Aorta (tissue), 5 donors: ENCODE results near the gene SPRED2. TPM values are rescaled to one million over a fixed set of nuclear protein-coding genes. Genes with fewer than 3 reads are reported as not detected.
A peak's percentile ranks its signal among the peaks of the same experiment; 100 is the strongest.

Source experiments
- ATAC-seq: fragments of 200-7000 bp; cut with Tn5 transposase; one replicate; pipeline ENCODE4 v1.9.1; 2022; ENCODE audit warnings: moderate library complexity; ENCODE audit not compliant: low FRiP score
- DNase-seq, 2 donors: peaks; one replicate each; pipeline ENCODE4 v3.0.0-alpha.2; 2020
- H3K27ac ChIP-seq, 2 donors: one replicate each; pipeline ENCODE4 v1.5.1; 2013; ENCODE audit warnings: low read length in 2 of 2, mild to moderate bottlenecking in 2 of 2, moderate library complexity in 2 of 2, control low read depth in 1 of 2, inconsistent platforms in 1 of 2, low read depth in 1 of 2
- H3K27me3 ChIP-seq, 2 donors: one replicate each; pipeline ENCODE4 v1.6.1; 2013; ENCODE audit warnings: control low read depth in 1 of 2, low read length in 1 of 2, mild to moderate bottlenecking in 1 of 2, moderate library complexity in 1 of 2; ENCODE audit not compliant: insufficient read depth in 2 of 2, control insufficient read depth in 1 of 2
- H3K36me3 ChIP-seq, 2 donors: one replicate each; pipeline ENCODE4 v1.6.1; 2013; ENCODE audit warnings: control low read depth in 1 of 2, low read length in 1 of 2, mild to moderate bottlenecking in 1 of 2; ENCODE audit not compliant: insufficient read depth in 2 of 2, control insufficient read depth in 1 of 2
- H3K4me1 ChIP-seq, 2 donors: one replicate each; pipeline ENCODE4 v1.6.1; 2013; ENCODE audit warnings: low read length in 2 of 2, control low read depth in 1 of 2, mild to moderate bottlenecking in 1 of 2, moderate library complexity in 1 of 2; ENCODE audit not compliant: insufficient read depth in 2 of 2, control insufficient read depth in 1 of 2
- H3K4me3 ChIP-seq, 2 donors: one replicate each; pipeline ENCODE4 v1.5.1; 2013; ENCODE audit warnings: low read length in 2 of 2, control low read depth in 1 of 2, mild to moderate bottlenecking in 1 of 2
- H3K9me3 ChIP-seq: one replicate; pipeline ENCODE4 v1.6.1; 2013; ENCODE audit warnings: mild to moderate bottlenecking, low read length; ENCODE audit not compliant: control insufficient read depth
- WGBS, 2 donors: extraction: QIAGEN DNeasy Blood & Tissue Kit; methylation state at CpG; one replicate each; pipeline ENCODE4 v1.1.7; 2013; 5-methylcytosine and 5-hydroxymethylcytosine counted together
- intact Hi-C, 2 donors: fragments of 100-400 bp; cut with DNase I; formaldehyde crosslinking; loops; one replicate each; pipeline versions ENCODE4 v1.14.2 to v1.15.0; 2022
- polyA plus RNA-seq, 2 donors: library from polyadenylated mRNA; stranded (reverse); fragments of 200-250 nt; gene quantifications; one replicate each; pipeline ENCODE4 v1.2.3, GENCODE V29; 2013
- total RNA-seq, 2 donors: library from RNA; stranded (reverse); fragmentation: NEBNext Ultra II Directional; extraction: Animal tissue kit (Norgen Biotek cat#: 25700); gene quantifications; one replicate each; pipeline ENCODE4 v1.2.1, GENCODE V29; 2021
- donor health status: healthy with polysubstance abuse.
- donor health status: Bipolar disorder and iron deficiency.
- donor health status: DM: no; HTN: no; CAD: no.
- donor health status: DM: no; HTN: no; CAD: no.
- donor health status: DM: yes; HTN: yes; CAD: no.

Gene SPRED2
- total and polyA plus RNA-seq, 4 donors, result 9.9 to 38.3 (median 28.1) TPM

GRCh38 chr2:65372619-65373018 lies 59.8 kb downstream of the SPRED2 start:
- Histone ChIP-seq H3K27ac (no peak overlapping the region), H3K4me3 (no peak overlapping the region), H3K4me1 (peaks cover under 1 to 8% of the 10 kb centered on the region in 2 donors), H3K27me3 (no peaks in the 10 kb centered on the region), H3K36me3 (no peaks in the 10 kb centered on the region), H3K9me3 (no peaks in the 10 kb centered on the region)
- WGBS, 2 donors, result 96 to 100% methylated on average over 1 of the region's 1 CpG
- intact Hi-C loops, result no loop called here
- DNase-seq (no peak), ATAC-seq (no peak)

GRCh38 chr2:65371074-65371434 lies 61.3 kb downstream of the SPRED2 start:
- no peak overlapping the region for H3K4me3 ChIP-seq
- intact Hi-C loops, result no loop called here
- DNase-seq, result no peak
- peaks cover 3 to 11% of the 10 kb centered on the region in 2 donors for H3K4me1 ChIP-seq
- no peaks in the 10 kb centered on the region for H3K9me3 ChIP-seq
- ATAC-seq, result no peak
- no peaks in the 10 kb centered on the region for H3K27me3 ChIP-seq
- WGBS, 2 donors, result 79 to 88% methylated on average over 4 of the region's 4 CpGs
- no peak overlapping the region for H3K27ac ChIP-seq
- no peaks in the 10 kb centered on the region for H3K36me3 ChIP-seq

GRCh38 chr2:65370387-65371073 lies 61.9 kb downstream of the SPRED2 start:
- WGBS, 2 donors, result 89 to 90% methylated on average over 5 of the region's 5 CpGs
- no peak for DNase-seq
- peak; percentile 12 for ATAC-seq
- H3K4me1 ChIP-seq, result peaks cover 3 to 11% of the 10 kb centered on the region in 2 donors
- H3K4me3 ChIP-seq, result no peak overlapping the region
- intact Hi-C loops, result no loop called here
- H3K9me3 ChIP-seq, result no peaks in the 10 kb centered on the region
- H3K36me3 ChIP-seq, result no peaks in the 10 kb centered on the region
- no peak overlapping the region for H3K27ac ChIP-seq
- H3K27me3 ChIP-seq, result no peaks in the 10 kb centered on the region

GRCh38 chr2:65369980-65370379 lies 62.4 kb downstream of the SPRED2 start:
- no peaks in the 10 kb centered on the region for H3K36me3 ChIP-seq
- WGBS, 2 donors, result 79 to 97% methylated on average over 4 of the region's 4 CpGs
- no peak overlapping the region for H3K4me3 ChIP-seq
- DNase-seq (no peak), ATAC-seq (no peak)
- peaks cover 3 to 11% of the 10 kb centered on the region in 2 donors for H3K4me1 ChIP-seq
- intact Hi-C loops, result no loop called here
- no peaks in the 10 kb centered on the region for H3K9me3 ChIP-seq
- H3K27ac ChIP-seq, result no peak overlapping the region
- H3K27me3 ChIP-seq, result no peaks in the 10 kb centered on the region

GRCh38 chr2:65369574-65369973 lies 62.8 kb downstream of the SPRED2 start:
- Histone ChIP-seq H3K36me3 (no peaks in the 10 kb centered on the region), H3K9me3 (no peaks in the 10 kb centered on the region), H3K27ac (no peak overlapping the region), H3K27me3 (no peaks in the 10 kb centered on the region), H3K4me1 (peaks cover 3 to 8% of the 10 kb centered on the region in 2 donors), H3K4me3 (no peak overlapping the region)
- intact Hi-C loops, result no loop called here
- 93 to 94% methylated on average over 2 of the region's 2 CpGs for WGBS, 2 donors
- no peak for ATAC-seq
- DNase-seq, result no peak

- Histone ChIP-seq H3K27ac (no peak overlapping the region), H3K9me3 (no peaks in the 10 kb centered on the region), H3K4me1 (peaks cover 3 to 6% of the 10 kb centered on the region in 2 donors), H3K27me3 (no peaks in the 10 kb centered on the region), H3K4me3 (no peak overlapping the region), H3K36me3 (no peaks in the 10 kb centered on the region)
- DNase-seq (no peak), ATAC-seq (no peak)
- 94 to 97% methylated on average over 1 of the region's 1 CpG for WGBS, 2 donors
- intact Hi-C loops, result no loop called here
Measured at GRCh38 chr2:65368468-65368867, 63.9 kb downstream of the SPRED2 start.

GRCh38 chr2:65367524-65367923 lies 64.9 kb downstream of the SPRED2 start:
- intact Hi-C loops, result no loop called here
- Histone ChIP-seq H3K4me3 (no peak overlapping the region), H3K27me3 (no peaks in the 10 kb centered on the region), H3K36me3 (no peaks in the 10 kb centered on the region), H3K9me3 (no peaks in the 10 kb centered on the region), H3K4me1 (peaks cover 3 to 6% of the 10 kb centered on the region in 2 donors), H3K27ac (peak overlapping the region in 1 of 2 donors; percentile 44)
- DNase-seq, result no peak
- ATAC-seq, result no peak
- WGBS, 2 donors, result 65 to 71% methylated on average over 4 of the region's 4 CpGs

GRCh38 chr2:65366595-65367125 lies 65.7 kb downstream of the SPRED2 start:
- no peak for DNase-seq
- Histone ChIP-seq H3K36me3 (no peaks in the 10 kb centered on the region), H3K27ac (no peak overlapping the region), H3K27me3 (no peaks in the 10 kb centered on the region), H3K9me3 (no peaks in the 10 kb centered on the region), H3K4me3 (no peak overlapping the region), H3K4me1 (peaks cover 3 to 4% of the 10 kb centered on the region in 2 donors)
- no peak for ATAC-seq
- intact Hi-C loops, result no loop called here
- WGBS, 2 donors, result 30 to 33% methylated on average over 10 of the region's 10 CpGs
